ENCODE data around the gene ZNF684. TPM values are rescaled to one million over a fixed set of nuclear protein-coding genes. Genes with fewer than 3 reads are reported as not detected.
"Not testable (repeated sequence)": the region's sequence is repeated elsewhere in the genome, so short reads cannot be mapped to it uniquely, and the experiment has no call there.

Gene ZNF684
- total and polyA plus RNA-seq, 2 experiments from 2014 or later, result 7.6 to 8.9 TPM

GRCh38 chr1:40495315-40495903 is 36.0 kb upstream of the ZNF684 start (continued):
- TF ChIP-seq ZNF462 (CRISPR knock-in tag; IDR thresholded peaks at IDR 0.05), result no peak
- no peak for TF ChIP-seq NANOG (IDR thresholded peaks at IDR 0.05; ENCODE audit: borderline replicate concordance)
- no peak for TF ChIP-seq POLR2AphosphoS5 (IDR thresholded peaks at IDR 0.05; ENCODE audit: low read depth)

- not testable (repeated sequence) for H3K79me2 ChIP-seq (replicated peaks; ENCODE audit: insufficient read depth); H3K4me2 ChIP-seq; H3K4me3 Mint-ChIP-seq; H3K27me3 Mint-ChIP-seq (ENCODE audit: insufficient read depth, low read depth, poor library complexity); H3F3A ChIP-seq (replicated peaks; ENCODE audit: low read depth); H3K27ac Mint-ChIP-seq; DNase-seq (ENCODE audit: low spot score); H2AFZ ChIP-seq; H4K20me1 ChIP-seq (replicated peaks; ENCODE audit: insufficient read depth); H3K9me2 ChIP-seq (ENCODE audit: insufficient read depth); H3K27ac ChIP-seq (ENCODE audit: low read depth); H3K4me1 Mint-ChIP-seq; H3K4me3 ChIP-seq; H3K36me3 ChIP-seq (ENCODE audit: insufficient read depth); H3K27me3 ChIP-seq (ENCODE audit: insufficient read depth); ATAC-seq; H3K4me1 ChIP-seq (ENCODE audit: insufficient read depth)
- peaks cover 66% of the 10 kb centered on the region for H3K36me3 Mint-ChIP-seq (ENCODE audit: low read depth)
- H3K9me3 Mint-ChIP-seq, result peaks cover 67% of the 10 kb centered on the region
These were observed 28.8 kb upstream of the ZNF684 start for GRCh38 chr1:40502651-40503050.

GRCh38 chr1:40507973-40508372 is 23.5 kb upstream of the ZNF684 start:
- Histone ChIP-seq H3K9me2 (ENCODE audit: insufficient read depth) (no peaks in the 10 kb centered on the region), H3K4me2 (peak overlapping the region; percentile 92), H3K27ac (ENCODE audit: low read depth) (no peak overlapping the region), H3K79me2 (replicated peaks; ENCODE audit: insufficient read depth) (peaks cover 5% of the 10 kb centered on the region; the same call in 1 of the 2 replicates), H3K4me3 (peak overlapping the region; percentile 92), H4K20me1 (replicated peaks; ENCODE audit: insufficient read depth) (no peaks in the 10 kb centered on the region), H3K36me3 (ENCODE audit: insufficient read depth) (no peaks in the 10 kb centered on the region), H3K27me3 (ENCODE audit: insufficient read depth) (peaks cover 15% of the 10 kb centered on the region), H2AFZ (peak overlapping the region; percentile 99), H3K4me1 (ENCODE audit: insufficient read depth) (0 out of 2 replicates have a peak, but pooled peaks cover 8% of the 10 kb centered on the region), H3F3A (replicated peaks; ENCODE audit: low read depth) (no peaks in the 10 kb centered on the region)
- Mint-ChIP-seq H3K27ac (no peak overlapping the region), H3K4me3 (peak overlapping the region; percentile 81), H3K9me3 (peaks cover 44% of the 10 kb centered on the region), H3K27me3 (ENCODE audit: insufficient read depth, low read depth, poor library complexity) (peaks cover 12% of the 10 kb centered on the region), H3K36me3 (ENCODE audit: low read depth) (peaks cover 46% of the 10 kb centered on the region), H3K4me1 (peaks cover 5% of the 10 kb centered on the region)
- DNase-seq (ENCODE audit: low spot score), result no peak
- no peak for ATAC-seq
- TF ChIP-seq CREB1 (CRISPR knock-in tag; IDR thresholded peaks at IDR 0.05; ENCODE audit: low read depth), result no peak
- no peak for TF ChIP-seq STAT1 (IDR thresholded peaks at IDR 0.05; ENCODE audit: unreplicated experiment)
- TF ChIP-seq EZH2phosphoT487 (IDR thresholded peaks at IDR 0.05; ENCODE audit: unreplicated experiment), result no peak
- no peak for TF ChIP-seq ETS1 (IDR thresholded peaks at IDR 0.05)
- no peak for TF ChIP-seq NANOG (IDR thresholded peaks at IDR 0.05; ENCODE audit: borderline replicate concordance)
- no peak for TF ChIP-seq JUNB (IDR thresholded peaks at IDR 0.05; ENCODE audit: unreplicated experiment)
- TF ChIP-seq POLR2AphosphoS5 (IDR thresholded peaks at IDR 0.05; ENCODE audit: low read depth), result no peak
